Heart right ventricle (tissue), 16 donors: ENCODE measurements around the gene BNIPL. TPM values are rescaled to one million over a fixed set of nuclear protein-coding genes. Genes with fewer than 3 reads are reported as not detected.

Experiments
- ATAC-seq, 8 donors: fragments of 200-7000 bp; cut with Tn5 transposase; one replicate each; pipeline ENCODE4 v1.9.1; 2020; ENCODE audit warnings: mild to moderate bottlenecking in 8 of 8, moderate library complexity in 8 of 8, moderate number of reproducible peaks in 1 of 8
- DNase-seq, 2 donors: peaks; one replicate each; pipeline ENCODE4 v3.0.0-alpha.2; 2020
- H3K27ac ChIP-seq, 10 donors: fragments of 200-600 bp; sonication (generic) in 2 of 10; one replicate each; pipeline versions ENCODE4 v1.5.0 to v1.8.0; 2020 to 2022; ENCODE audit warnings: mild to moderate bottlenecking in 3 of 10
- H3K27me3 ChIP-seq, 7 donors: fragments of 200-600 bp; one replicate each; pipeline ENCODE4 v1.8.0; 2021 to 2022; ENCODE audit warnings: mild to moderate bottlenecking in 2 of 7
- H3K36me3 ChIP-seq, 9 donors: fragments of 200-600 bp; sonication (generic) in 1 of 9; one replicate each; pipeline versions ENCODE4 v1.5.0 to v1.8.0; 2020 to 2022; ENCODE audit warnings: mild to moderate bottlenecking in 2 of 9
- H3K4me1 ChIP-seq, 9 donors: fragments of 200-600 bp; sonication (generic) in 1 of 9; one replicate each; pipeline versions ENCODE4 v1.5.0 to v1.8.0; 2020 to 2022; ENCODE audit warnings: mild to moderate bottlenecking in 4 of 9
- H3K4me3 ChIP-seq, 10 donors: fragments of 200-600 bp; sonication (generic) in 2 of 10; one replicate each; pipeline versions ENCODE4 v1.5.0 to v1.8.0; 2020 to 2022; ENCODE audit warnings: mild to moderate bottlenecking in 7 of 10, moderate library complexity in 2 of 10
- H3K9me3 ChIP-seq, 11 donors: fragments of 200-600 bp in 10 of 11; sonication (generic) in 2 of 11; one replicate each; pipeline versions ENCODE4 v1.5.0 to v1.8.0; 2013 to 2022; ENCODE audit warnings: mild to moderate bottlenecking in 2 of 11, control low read depth in 1 of 11, moderate library complexity in 1 of 11
- WGBS, 2 donors: extraction: QIAGEN DNeasy Blood & Tissue Kit; methylation state at CpG; one replicate each; pipeline ENCODE4 v1.1.7; 2013; ENCODE audit warnings: inconsistent platforms in 1 of 2; 5-methylcytosine and 5-hydroxymethylcytosine counted together
- intact Hi-C, 10 donors: fragments of 100-400 bp; cut with DNase I; formaldehyde crosslinking; loops; one replicate each; pipeline versions ENCODE4 v1.11.1 to v1.14.2; 2022
- polyA plus RNA-seq, 2 donors: library from polyadenylated mRNA; stranded (reverse); fragments of 200-250 nt; gene quantifications; one replicate each; pipeline ENCODE4 v1.2.3, GENCODE V29; 2013
- total RNA-seq, 10 donors: library from RNA; stranded (reverse); fragmentation: NEBNext Ultra II Directional in 3 of 10; extraction: Animal tissue kit (Norgen Biotek cat#: 25700) in 3 of 10; gene quantifications; one replicate each; pipeline versions ENCODE4 v1.2.1 to v1.2.4, GENCODE V29; 2021 to 2023
- TF ChIP-seq, protein P1 (sequence below), 9 donors: fragments of 200-600 bp; sonication (generic) in 2 of 9; IDR thresholded peaks; one replicate each; pipeline versions ENCODE4 v1.5.0 to v1.8.0; 2021 to 2022; ENCODE audit warnings: antibody characterized with exemption in 9 of 9, mild to moderate bottlenecking in 5 of 9, moderate library complexity in 1 of 9
- donor health status: Arrhythmogenic right ventricular cardiomyopathy.
- donor health status: ischemic (EF 13 %, LVEDD 7.1; RV severe dilation, severe dysfunction).
- donor health status: healthy with polysubstance abuse.
- donor health status: DM: no; HTN: yes; CAD: no.
- donor health status: DM: no; HTN: no; CAD: no.
- donor health status: ischemic (EF 25% LVEDD 6.9; RV normal size, moderate dysfunction).
- donor health status: ischemic (EF 25% LVEDD 5.7; RV mildly dilated, moderate dysfunction).
- donor health status: healthy.
- donor health status: DM: yes; HTN: yes; CAD: no.
- donor health status: Ischemic cardiomyopathy.
- donor health status: ischemic (EF 35%, LVEDD 5.7; RV mildly dilated, moderate dysfunction).
- donor health status: nonischemic (EF 11% LVEDD 7.7; RV severe dilation, severe dysfunction).
- donor health status: DM: yes; HTN: yes; CAD: no.
- donor health status: PGD.
- donor health status: ischemic (EF 29% LVEDD 5.4; RV normal size, mild dysfunction).
- donor health status: nonischemic (EF 23%, LVEDD 6.1; RV moderate dilation, normal function).

BNIPL gene
- total and polyA plus RNA-seq, 12 donors, result 0.06 to 1.8 (median 0.32) TPM

DNA sequence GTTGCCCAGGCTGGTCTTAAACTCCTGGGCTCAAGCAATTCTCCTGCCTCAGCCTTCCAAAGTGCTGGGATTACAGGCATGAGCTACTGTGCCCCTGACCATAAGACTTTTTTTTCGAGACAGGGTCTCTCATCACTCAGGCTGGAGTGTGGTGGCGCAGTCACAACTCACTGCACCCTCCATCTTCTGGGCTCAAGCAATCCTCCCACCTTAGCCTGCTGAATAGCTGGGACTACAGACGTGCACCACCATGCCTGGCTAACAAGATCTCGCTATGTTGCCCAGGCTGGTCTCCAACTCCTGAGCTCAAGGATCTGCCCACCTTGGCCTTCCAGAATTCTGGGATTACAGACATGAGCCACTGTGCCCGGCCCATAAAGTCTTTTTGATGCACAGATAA, 13.1 kb downstream of the BNIPL start:
- WGBS, 2 donors, result 89 to 94% methylated on average over 5 of the region's 5 CpGs
- H3K27ac ChIP-seq, result peak overlapping the region in 3 of 10 donors; percentile 0 to 95 (median 90)
- no peak overlapping the region for H3K4me3 ChIP-seq

DNA sequence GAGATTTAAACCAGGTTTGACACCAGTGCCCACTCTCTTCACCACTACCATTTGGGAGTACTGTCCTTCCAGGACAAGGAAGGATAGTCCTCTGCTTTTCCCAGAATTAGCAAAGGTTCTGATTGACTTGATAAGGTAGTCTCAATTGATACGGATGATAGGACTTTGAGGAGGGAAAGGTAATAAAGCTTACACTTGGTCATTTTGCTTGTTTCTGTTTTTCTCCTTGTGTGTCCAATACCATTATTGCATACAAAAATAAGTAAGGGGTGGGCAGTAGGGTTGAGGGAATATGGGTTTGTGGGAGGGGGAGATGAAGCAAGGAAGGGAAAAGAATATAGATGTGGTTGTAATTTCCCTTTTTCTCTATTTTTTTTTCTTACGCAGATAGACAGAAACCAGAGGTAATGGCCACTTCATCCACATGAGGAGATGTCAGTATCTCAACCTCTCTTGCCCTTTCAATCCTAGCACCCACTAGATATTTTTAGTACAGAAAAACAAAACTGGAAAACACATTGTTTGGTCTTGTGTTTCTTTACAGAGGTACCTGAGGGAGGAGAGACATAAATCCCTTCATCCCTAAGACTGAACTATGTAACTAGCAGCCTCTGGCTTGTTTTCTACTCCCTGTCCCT, 13.8 kb downstream of the BNIPL start:
- intact Hi-C loops, result loop anchor here in 1 of 10 donors (10.0 kb wide), 1 partner anchor 45 kb away; the partner anchor contains the start of genes MINDY1 and PRUNE1
- WGBS, 2 donors, result 80 to 88% methylated on average over 2 of the region's 2 CpGs
- peak overlapping the region in 4 of 10 donors; percentile 0 to 95 (median 10) for H3K27ac ChIP-seq
- ATAC-seq (no peak), DNase-seq (no peak)
- H3K36me3 ChIP-seq, result peaks cover 0 to 57% (median 39%) of the 10 kb centered on the region in 9 donors
- H3K4me1 ChIP-seq, result peaks cover 0 to 44% (median 30%) of the 10 kb centered on the region in 9 donors
- H3K9me3 ChIP-seq, result no peaks in the 10 kb centered on the region
- H3K27me3 ChIP-seq, result no peaks in the 10 kb centered on the region
- TF ChIP-seq, protein P1, sequence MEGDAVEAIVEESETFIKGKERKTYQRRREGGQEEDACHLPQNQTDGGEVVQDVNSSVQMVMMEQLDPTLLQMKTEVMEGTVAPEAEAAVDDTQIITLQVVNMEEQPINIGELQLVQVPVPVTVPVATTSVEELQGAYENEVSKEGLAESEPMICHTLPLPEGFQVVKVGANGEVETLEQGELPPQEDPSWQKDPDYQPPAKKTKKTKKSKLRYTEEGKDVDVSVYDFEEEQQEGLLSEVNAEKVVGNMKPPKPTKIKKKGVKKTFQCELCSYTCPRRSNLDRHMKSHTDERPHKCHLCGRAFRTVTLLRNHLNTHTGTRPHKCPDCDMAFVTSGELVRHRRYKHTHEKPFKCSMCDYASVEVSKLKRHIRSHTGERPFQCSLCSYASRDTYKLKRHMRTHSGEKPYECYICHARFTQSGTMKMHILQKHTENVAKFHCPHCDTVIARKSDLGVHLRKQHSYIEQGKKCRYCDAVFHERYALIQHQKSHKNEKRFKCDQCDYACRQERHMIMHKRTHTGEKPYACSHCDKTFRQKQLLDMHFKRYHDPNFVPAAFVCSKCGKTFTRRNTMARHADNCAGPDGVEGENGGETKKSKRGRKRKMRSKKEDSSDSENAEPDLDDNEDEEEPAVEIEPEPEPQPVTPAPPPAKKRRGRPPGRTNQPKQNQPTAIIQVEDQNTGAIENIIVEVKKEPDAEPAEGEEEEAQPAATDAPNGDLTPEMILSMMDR (IDR thresholded peaks at IDR 0.05), result no peak
- H3K4me3 ChIP-seq, result no peak overlapping the region

More for the DNA sequence above, 13.1 kb downstream of the BNIPL start:
- no peaks in the 10 kb centered on the region for H3K9me3 ChIP-seq
- intact Hi-C loops, result no loop called here
- DNase-seq (no peak), ATAC-seq (no peak)
- H3K27me3 ChIP-seq, result no peaks in the 10 kb centered on the region
- TF ChIP-seq, protein P1 (IDR thresholded peaks at IDR 0.05), result no peak
- peaks cover 0 to 38% (median 28%) of the 10 kb centered on the region in 9 donors for H3K4me1 ChIP-seq
- H3K36me3 ChIP-seq, result peaks cover 0 to 50% (median 32%) of the 10 kb centered on the region in 9 donors

DNA sequence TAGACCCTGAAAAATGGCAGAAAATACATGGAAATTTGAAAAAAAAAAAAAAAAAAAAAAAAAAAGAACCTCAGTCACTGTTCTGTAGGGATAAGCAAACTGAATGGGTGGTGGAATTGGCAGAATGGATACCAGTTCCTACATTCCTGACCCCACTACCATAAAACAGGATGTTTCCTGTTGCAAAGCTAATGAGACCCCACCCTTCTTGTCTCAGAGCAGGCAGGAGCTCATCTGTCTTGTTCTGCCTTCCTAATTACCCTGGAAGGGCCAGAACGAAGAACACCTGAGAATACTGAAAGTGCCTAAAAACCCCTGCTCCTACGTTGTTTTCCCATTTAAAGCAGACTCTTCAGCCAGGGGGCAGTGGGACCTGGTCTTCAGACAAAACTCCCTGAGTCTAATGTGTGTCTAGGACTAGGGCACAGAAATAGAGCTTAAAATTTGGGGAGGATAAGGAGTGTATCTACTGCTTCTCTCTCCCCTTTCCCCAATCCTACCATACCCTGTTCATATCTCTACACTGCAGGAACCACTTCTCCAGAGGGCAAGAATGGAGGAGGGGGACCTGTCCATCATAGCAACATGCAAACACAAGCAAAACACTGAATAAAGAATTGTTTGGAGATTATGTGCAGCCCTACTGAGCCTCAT, 15.1 kb downstream of the BNIPL start:
- Histone ChIP-seq H3K9me3 (no peaks in the 10 kb centered on the region), H3K4me1 (peaks cover 6 to 57% (median 43%) of the 10 kb centered on the region in 9 donors), H3K27ac (peak overlapping the region in 3 of 10 donors; percentile 10 to 48 (median 35)), H3K36me3 (peaks cover 0 to 70% (median 39%) of the 10 kb centered on the region in 9 donors), H3K4me3 (no peak overlapping the region), H3K27me3 (no peaks in the 10 kb centered on the region)
- 66 to 69% methylated on average over 2 of the region's 2 CpGs for WGBS, 2 donors
- intact Hi-C loops, result loop anchor here in 1 of 10 donors (10.0 kb wide), 1 partner anchor 47 kb away; the partner anchor contains the start of genes MINDY1 and PRUNE1
- TF ChIP-seq, protein P1 (IDR thresholded peaks at IDR 0.05), result no peak
- no peak for ATAC-seq
- no peak for DNase-seq

DNA sequence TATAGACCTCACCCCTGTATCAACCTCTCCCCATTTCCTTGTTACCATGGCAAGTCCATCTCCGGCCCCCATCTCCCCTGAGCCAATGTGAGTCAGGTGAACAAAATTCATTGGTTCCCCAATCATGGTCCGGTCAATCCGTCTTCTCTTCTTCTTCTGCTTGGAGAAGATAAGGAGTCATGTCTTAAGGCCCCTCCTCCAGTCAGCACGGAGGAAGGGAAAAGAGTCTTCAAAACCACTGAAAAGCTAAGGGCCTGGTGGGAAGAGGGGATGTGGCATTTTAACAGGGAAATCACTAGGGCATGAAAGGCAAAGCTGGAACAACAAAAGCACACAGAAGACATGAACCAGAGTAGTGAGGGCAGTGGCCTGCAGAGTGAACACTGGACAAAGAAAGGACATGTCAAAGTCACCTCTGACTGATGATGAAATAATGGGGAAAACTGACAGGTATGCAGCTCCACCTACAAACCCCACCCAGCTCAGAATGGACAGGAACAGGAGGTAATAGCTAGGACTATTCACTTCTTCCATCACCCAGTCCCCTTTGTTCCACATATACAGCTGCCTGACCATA, 18.7 kb downstream of the BNIPL start:
- ATAC-seq (no peak), DNase-seq (no peak)
- Histone ChIP-seq H3K9me3 (no peaks in the 10 kb centered on the region), H3K4me1 (peaks cover 16 to 51% (median 45%) of the 10 kb centered on the region in 9 donors), H3K27me3 (no peaks in the 10 kb centered on the region), H3K36me3 (peaks cover 0 to 74% (median 39%) of the 10 kb centered on the region in 9 donors), H3K4me3 (peak overlapping the region in 1 of 10 donors; percentile 81), H3K27ac (peak overlapping the region in 5 of 10 donors; percentile 46 to 100 (median 53))
- TF ChIP-seq, protein P1 (IDR thresholded peaks at IDR 0.05), result no peak
- intact Hi-C loops, result loop anchor here in 2 of 10 donors (5.0 to 10.0 kb wide), 2 partner anchors 33 to 50 kb away; partner anchors contain the start of genes MINDY1 (in 1 of the 2) and PRUNE1 (in 1 of the 2)
- 86 to 89% methylated on average over 4 of the region's 4 CpGs for WGBS, 2 donors
